ENCODE measurements around the gene GAD1. TPM values are rescaled to one million over a fixed set of nuclear protein-coding genes. Genes with fewer than 3 reads are reported as not detected.

Gene GAD1
- total and polyA plus RNA-seq, 10 of the 15 experiments (the other 5 are each of a cell fraction or from before 2014, with no cell fraction given), result 0.04 to 3.4 (median 0.42) TPM

DNA sequence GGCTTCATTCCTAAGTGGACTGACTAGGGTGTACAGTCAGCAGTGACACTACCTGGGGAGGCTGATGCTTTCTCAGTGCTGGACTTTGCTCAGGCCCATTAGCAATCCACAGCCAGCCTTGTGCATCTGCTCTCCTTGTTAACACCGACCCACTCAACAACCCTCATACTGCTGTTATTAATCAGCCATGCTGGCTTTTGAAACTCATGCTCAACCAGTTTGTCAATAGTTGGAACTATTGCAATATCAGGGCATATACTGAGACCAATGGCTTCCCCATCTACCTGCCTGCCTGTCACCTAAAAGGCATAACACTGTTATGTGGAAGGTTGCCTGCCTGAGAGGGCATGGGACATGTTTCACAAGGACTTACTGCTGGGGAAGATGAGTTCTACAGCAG lies 39.4 kb downstream of the GAD1 start:
- ATAC-seq (no peak), DNase-seq (ENCODE audit: low read depth, low spot score) (no peak), FAIRE-seq (no peak)
- intact Hi-C loops (cut with micrococcal nuclease; ENCODE audit: unreplicated experiment), result no loop called here
- Histone ChIP-seq H2AFZ (ENCODE audit: control insufficient read depth, low read depth, low read length) (no peak overlapping the region), H3K4me1 (ENCODE audit: control insufficient read depth, insufficient read depth, low read length) (no peaks in the 10 kb centered on the region), H3K79me2 (ENCODE audit: control insufficient read depth, insufficient read depth, low read length) (no peaks in the 10 kb centered on the region), H3K9me3 (replicated peaks; ENCODE audit: control insufficient read depth, insufficient read depth, low read length) (no peaks in the 10 kb centered on the region), H3K27ac (ENCODE audit: control insufficient read depth, insufficient read depth) (no peak overlapping the region), H3K27me3 (replicated peaks in 1 of 2; ENCODE audit: control insufficient read depth in 2 of 2, insufficient read depth in 2 of 2, low read length in 1 of 2) (no peaks in the 10 kb centered on the region), H3K9ac (ENCODE audit: control insufficient read depth, insufficient read depth, low read length) (no peak overlapping the region), H3K4me2 (ENCODE audit: control insufficient read depth, insufficient read depth) (no peak overlapping the region), H3K36me3 (ENCODE audit: control insufficient read depth in 2 of 2, insufficient read depth in 2 of 2, low read length in 1 of 2) (no peaks in the 10 kb centered on the region), H4K20me1 (ENCODE audit: control insufficient read depth, insufficient read depth) (no peaks in the 10 kb centered on the region), H3K4me3 (no peak overlapping the region)
- POLR2A ChIA-PET, result no interaction called here
- RAD21 ChIA-PET (ENCODE audit: unreplicated experiment), result no interaction called here
- BruUV-seq (replicated peaks), result no TSS peak
- TF ChIP-seq SUZ12 (IDR thresholded peaks at IDR 0.05; ENCODE audit: unreplicated experiment) (no peak), ZBTB11 (CRISPR knock-in tag; IDR thresholded peaks at IDR 0.05) (no peak), ZSCAN29 (IDR thresholded peaks at IDR 0.05) (no peak), RB1 (IDR thresholded peaks at IDR 0.05; ENCODE audit: borderline replicate concordance) (no peak), JUND (IDR thresholded peaks at IDR 0.05; ENCODE audit: low read depth, low read length) (no peak), MEF2B (IDR thresholded peaks at IDR 0.05; ENCODE audit: partially characterized antibody, poor library complexity, severe bottlenecking) (no peak), RUNX3 (IDR thresholded peaks at IDR 0.05; ENCODE audit: low read length) (no peak), HCFC1 (IDR thresholded peaks at IDR 0.05; ENCODE audit: low read length) (no peak), CBX5 (IDR thresholded peaks at IDR 0.05; ENCODE audit: low read depth) (no peak), SIN3A (IDR thresholded peaks at IDR 0.05; ENCODE audit: low read depth, low read length) (no peak)
- in situ Hi-C loops (cut with MboI), result no loop called here
- WGBS (ENCODE audit: insufficient coverage, insufficient replicate concordance, low lambda C conversion rate, missing lambda C conversion rate), result 0% methylated on average over 1 of the region's 1 CpG
- SMC1A ChIA-PET (ENCODE audit: uncharacterized antibody, unreplicated experiment), result interaction anchor here (1.4 kb wide), 1 partner anchor 11 kb away, joined by 3 read pairs; no protein-coding TSS in a partner anchor
- CTCF ChIA-PET, result interaction anchor here (2.8 kb wide), 1 partner anchor 17 kb away, joined by 13 read pairs; no protein-coding TSS in a partner anchor
